PFSK-1 (cell line): ENCODE results near the gene FMN1.

Experiments used
- FOXP2 ChIP-seq: optimal IDR thresholded peaks from 2 replicates; pipeline ENCODE3; 2011; ENCODE audit warnings: borderline replicate concordance, control low read depth, inconsistent platforms; ENCODE audit not compliant: insufficient read depth; ENCODE audit errors: extremely low read length, extremely low read depth
- POLR2AphosphoS5 ChIP-seq: IDR thresholded peaks from 2 replicates; pipeline ENCODE4 v1.6.1; 2012; ENCODE audit warnings: low read depth, mild to moderate bottlenecking, control low read depth, low read length, moderate library complexity
- REST ChIP-seq, 2 experiments: IDR thresholded peaks; 2 replicates each; pipeline versions ENCODE4 v1.6.1 to v1.8.0; 2011 to 2012; ENCODE audit warnings: low read depth in 2 of 2, low read length in 2 of 2, control low read depth in 1 of 2, inconsistent platforms in 1 of 2, mild to moderate bottlenecking in 1 of 2, moderate library complexity in 1 of 2; ENCODE audit not compliant: insufficient read depth in 1 of 2
- SIN3A ChIP-seq: IDR thresholded peaks from 2 replicates; pipeline ENCODE4 v1.6.1; 2012; ENCODE audit warnings: mild to moderate bottlenecking, low read length, moderate library complexity, borderline replicate concordance; ENCODE audit not compliant: insufficient read depth
- TAF1 ChIP-seq: IDR thresholded peaks from 2 replicates; pipeline ENCODE4 v1.6.1; 2012; ENCODE audit warnings: low read length, control low read depth, borderline replicate concordance; ENCODE audit not compliant: insufficient read depth

Gene FMN1

GRCh38 chr15:32746116-32746857 lies 448.2 kb downstream of the FMN1 start:
- TF ChIP-seq REST (IDR thresholded peaks at IDR 0.05; ENCODE audit: insufficient read depth in 1 of 2, low read depth in 2 of 2, low read length in 2 of 2) (no peak), SIN3A (no peak), TAF1 (no peak), POLR2AphosphoS5 (no peak), FOXP2 (no peak)

- peak; percentile 52; the same call in 1 of the 2 replicates for TF ChIP-seq SIN3A
- TF ChIP-seq FOXP2: no peak
Measured at GRCh38 chr15:32743411-32744140, 450.9 kb downstream of the FMN1 start.

GRCh38 chr15:32739522-32740063 lies 454.9 kb downstream of the FMN1 start:
- TF ChIP-seq SIN3A: no peak
- no peak for TF ChIP-seq REST (IDR thresholded peaks at IDR 0.05; ENCODE audit: insufficient read depth in 1 of 2, low read depth in 2 of 2, low read length in 2 of 2)
- no peak for TF ChIP-seq TAF1
- no peak for TF ChIP-seq POLR2AphosphoS5
- TF ChIP-seq FOXP2: no peak

- TF ChIP-seq FOXP2 (no peak), POLR2AphosphoS5 (no peak), REST (IDR thresholded peaks at IDR 0.05; ENCODE audit: insufficient read depth in 1 of 2, low read depth in 2 of 2, low read length in 2 of 2) (no peak), SIN3A (no peak), TAF1 (no peak)
Measured at GRCh38 chr15:32738666-32739065, 455.8 kb downstream of the FMN1 start.

- TF ChIP-seq FOXP2 (no peak), REST (IDR thresholded peaks at IDR 0.05; ENCODE audit: insufficient read depth in 1 of 2, low read depth in 2 of 2, low read length in 2 of 2) (no peak), POLR2AphosphoS5 (no peak), SIN3A (no peak), TAF1 (no peak)
Measured at GRCh38 chr15:32737304-32737703, 457.2 kb downstream of the FMN1 start.
